Progenitor cell of endocrine pancreas (in vitro differentiated cells): Measurements from ENCODE around the gene FAM110A. TPM values are rescaled to one million over a fixed set of nuclear protein-coding genes. Genes with fewer than 3 reads are reported as not detected.
A peak's percentile ranks its signal among the peaks of the same experiment; 100 is the strongest.

Experiments
- DNase-seq: peaks from one replicate; pipeline ENCODE4 v3.0.0; 2021; ENCODE audit warnings: low spot score; ENCODE audit not compliant: unreplicated experiment
- H3K27ac Mint-ChIP-seq: 2 replicates; pipeline ENCODE4 v1.8.0; 2021; ENCODE audit warnings: mild to moderate bottlenecking, moderate library complexity, mixed read lengths
- H3K27me3 Mint-ChIP-seq: 2 replicates; pipeline ENCODE4 v1.8.0; 2021; ENCODE audit warnings: mixed read lengths
- H3K36me3 Mint-ChIP-seq: 2 replicates; pipeline ENCODE4 v1.8.0; 2022; ENCODE audit warnings: mixed read lengths; ENCODE audit not compliant: insufficient read depth
- H3K4me1 Mint-ChIP-seq: 2 replicates; pipeline ENCODE4 v1.8.0; 2021; ENCODE audit warnings: low read depth, mixed read lengths
- H3K4me3 Mint-ChIP-seq: 2 replicates; pipeline ENCODE4 v1.8.0; 2021; ENCODE audit warnings: low read depth, mild to moderate bottlenecking, moderate library complexity, mixed read lengths
- H3K9me3 Mint-ChIP-seq: 2 replicates; pipeline ENCODE4 v1.8.0; 2021; ENCODE audit warnings: low read depth, mixed read lengths
- total RNA-seq: library from RNA; stranded (reverse); gene quantifications from 2 replicates; pipeline ENCODE4 v1.2.1, GENCODE V29; 2021
- TF ChIP-seq, protein P1 (sequence below): fragments of 200-600 bp; sonication (generic); IDR thresholded peaks from one replicate; pipeline ENCODE4 v1.5.0; 2021; ENCODE audit warnings: antibody characterized with exemption, mild to moderate bottlenecking; ENCODE audit not compliant: unreplicated experiment

The FAM110A gene
- total RNA-seq, 1 donor from 2014 or later, result 17.4 TPM

DNA sequence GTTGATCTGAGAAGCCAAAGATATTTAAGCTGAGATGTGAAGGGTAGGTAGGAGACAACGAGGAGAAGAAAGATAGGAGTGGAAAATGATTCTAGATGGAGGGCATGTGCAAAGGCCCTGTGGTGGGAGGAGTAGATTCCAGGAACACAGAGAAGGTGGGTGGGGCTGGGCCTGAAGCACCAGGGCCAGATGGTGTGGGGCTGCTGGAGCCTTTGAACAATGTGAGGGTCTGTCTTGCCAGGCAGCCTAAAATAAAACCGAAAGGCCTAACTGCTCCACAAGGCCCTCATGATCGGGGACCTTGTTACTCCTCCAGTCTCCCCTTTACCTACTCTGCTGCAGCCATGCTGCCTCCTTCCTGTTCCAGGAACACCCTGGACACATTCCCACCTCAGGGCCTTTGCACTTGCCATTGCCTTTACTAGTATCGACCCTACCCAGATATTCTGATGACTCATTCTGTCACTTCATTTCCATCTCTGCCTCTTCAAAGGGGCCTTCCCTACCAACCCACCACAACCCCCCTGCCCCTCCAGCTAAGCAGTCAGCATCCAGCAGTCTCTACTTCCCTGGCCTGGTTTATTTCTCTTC lies 20.0 kb downstream of the FAM110A start:
- H3K4me1 Mint-ChIP-seq, result no peaks in the 10 kb centered on the region
- no peaks in the 10 kb centered on the region for H3K9me3 Mint-ChIP-seq
- H3K4me3 Mint-ChIP-seq, result no peak overlapping the region
- no peak overlapping the region for H3K27ac Mint-ChIP-seq
- DNase-seq, result no peak
- TF ChIP-seq, protein P1, sequence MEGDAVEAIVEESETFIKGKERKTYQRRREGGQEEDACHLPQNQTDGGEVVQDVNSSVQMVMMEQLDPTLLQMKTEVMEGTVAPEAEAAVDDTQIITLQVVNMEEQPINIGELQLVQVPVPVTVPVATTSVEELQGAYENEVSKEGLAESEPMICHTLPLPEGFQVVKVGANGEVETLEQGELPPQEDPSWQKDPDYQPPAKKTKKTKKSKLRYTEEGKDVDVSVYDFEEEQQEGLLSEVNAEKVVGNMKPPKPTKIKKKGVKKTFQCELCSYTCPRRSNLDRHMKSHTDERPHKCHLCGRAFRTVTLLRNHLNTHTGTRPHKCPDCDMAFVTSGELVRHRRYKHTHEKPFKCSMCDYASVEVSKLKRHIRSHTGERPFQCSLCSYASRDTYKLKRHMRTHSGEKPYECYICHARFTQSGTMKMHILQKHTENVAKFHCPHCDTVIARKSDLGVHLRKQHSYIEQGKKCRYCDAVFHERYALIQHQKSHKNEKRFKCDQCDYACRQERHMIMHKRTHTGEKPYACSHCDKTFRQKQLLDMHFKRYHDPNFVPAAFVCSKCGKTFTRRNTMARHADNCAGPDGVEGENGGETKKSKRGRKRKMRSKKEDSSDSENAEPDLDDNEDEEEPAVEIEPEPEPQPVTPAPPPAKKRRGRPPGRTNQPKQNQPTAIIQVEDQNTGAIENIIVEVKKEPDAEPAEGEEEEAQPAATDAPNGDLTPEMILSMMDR, result no peak
- H3K27me3 Mint-ChIP-seq, result no peaks in the 10 kb centered on the region
- H3K36me3 Mint-ChIP-seq, result peaks cover 1% of the 10 kb centered on the region

DNA sequence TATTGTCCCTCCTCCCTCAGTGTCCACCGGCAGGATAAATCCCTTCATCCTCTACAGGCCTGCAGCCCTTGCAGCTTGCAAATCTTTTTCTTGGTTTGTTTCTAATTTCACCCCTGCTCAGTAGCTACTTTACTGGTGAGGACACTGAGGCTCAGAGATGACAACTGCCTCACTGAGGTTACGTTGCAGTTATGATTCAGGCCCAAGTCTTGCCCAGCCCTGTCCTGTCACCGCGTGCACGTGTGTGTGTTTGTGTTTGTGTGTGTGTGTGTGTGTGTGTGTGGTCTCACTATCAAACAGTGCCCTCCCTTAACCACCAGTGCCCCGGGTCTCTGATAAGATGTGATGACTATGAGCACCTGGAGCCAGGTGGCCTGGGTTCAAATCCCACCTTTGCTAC lies 21.1 kb downstream of the FAM110A start:
- H3K4me3 Mint-ChIP-seq, result no peak overlapping the region
- TF ChIP-seq, protein P1, result no peak
- no peak for DNase-seq
- peaks cover 1% of the 10 kb centered on the region for H3K36me3 Mint-ChIP-seq
- no peaks in the 10 kb centered on the region for H3K27me3 Mint-ChIP-seq
- no peaks in the 10 kb centered on the region for H3K4me1 Mint-ChIP-seq
- peak overlapping the region; percentile 70 for H3K27ac Mint-ChIP-seq
- H3K9me3 Mint-ChIP-seq, result no peaks in the 10 kb centered on the region

DNA sequence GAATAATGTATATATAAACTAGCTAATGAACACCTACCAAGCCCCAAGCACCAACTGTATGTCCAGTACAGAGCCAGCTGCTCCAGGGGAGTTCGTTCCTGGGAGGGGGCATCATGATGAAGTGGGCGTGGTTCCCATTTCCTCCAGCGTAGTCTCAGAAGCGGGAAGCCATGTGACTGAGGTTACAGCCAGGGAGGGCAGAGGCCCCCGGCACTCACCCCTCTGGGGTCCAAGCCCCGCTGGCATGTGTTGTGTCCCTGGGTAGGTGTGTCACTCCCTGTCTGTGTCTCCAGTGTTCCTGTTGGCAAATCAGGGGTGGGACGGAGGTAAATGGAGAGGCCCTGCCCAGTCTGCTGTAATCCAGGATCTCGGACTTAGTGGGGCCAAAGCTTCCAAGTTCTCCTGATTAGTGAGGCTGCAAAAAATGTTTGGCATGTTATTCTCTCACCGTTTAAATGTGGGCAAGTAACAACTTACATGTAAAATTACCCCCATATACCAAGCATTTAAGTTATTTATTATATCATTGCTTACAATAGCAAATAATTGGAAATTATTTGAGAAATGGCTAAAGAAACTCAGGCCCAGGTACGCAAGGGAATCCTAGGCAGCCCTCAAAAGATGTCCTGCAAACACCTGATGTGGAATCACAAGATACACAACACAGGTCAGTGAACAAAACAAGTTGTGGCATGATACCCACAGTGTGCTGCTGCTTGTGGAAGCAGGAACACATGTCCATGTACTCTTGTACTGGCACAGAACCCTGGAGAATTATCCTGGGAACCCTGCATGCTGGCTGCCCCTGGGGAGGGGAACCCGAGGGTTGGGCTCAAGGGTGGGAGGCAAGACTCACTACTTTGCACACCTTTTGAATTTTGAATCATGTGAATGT lies 22.2 kb downstream of the FAM110A start:
- Mint-ChIP-seq H3K9me3 (no peaks in the 10 kb centered on the region), H3K4me3 (no peak overlapping the region), H3K36me3 (peaks cover 1% of the 10 kb centered on the region), H3K27me3 (no peaks in the 10 kb centered on the region), H3K27ac (no peak overlapping the region), H3K4me1 (no peaks in the 10 kb centered on the region)
- TF ChIP-seq, protein P1, result no peak
- no peak for DNase-seq

DNA sequence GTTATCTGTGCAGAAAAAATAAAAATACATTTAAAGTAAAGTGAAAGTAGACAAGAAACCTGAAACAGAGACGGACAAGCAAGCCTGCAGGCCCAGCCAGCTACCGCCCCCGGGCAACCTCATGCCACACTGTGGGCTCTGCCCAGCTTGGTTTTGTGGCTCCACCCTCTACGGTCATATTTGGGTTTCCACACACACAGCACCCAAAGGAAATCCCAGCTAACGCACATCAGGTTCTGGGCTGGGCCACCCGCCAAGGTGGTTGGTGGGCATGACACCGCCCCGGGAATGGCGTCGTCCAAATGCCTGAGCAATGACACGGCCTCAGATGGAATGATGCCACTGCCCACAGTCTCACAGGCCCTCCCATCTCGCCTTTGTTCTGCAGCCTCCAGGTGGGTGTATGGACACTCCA lies 22.9 kb downstream of the FAM110A start:
- DNase-seq, result no peak
- Mint-ChIP-seq H3K36me3 (no peaks in the 10 kb centered on the region), H3K4me1 (no peaks in the 10 kb centered on the region), H3K9me3 (no peaks in the 10 kb centered on the region), H3K27ac (no peak overlapping the region), H3K27me3 (no peaks in the 10 kb centered on the region), H3K4me3 (no peak overlapping the region)
- TF ChIP-seq, protein P1, result no peak

DNA sequence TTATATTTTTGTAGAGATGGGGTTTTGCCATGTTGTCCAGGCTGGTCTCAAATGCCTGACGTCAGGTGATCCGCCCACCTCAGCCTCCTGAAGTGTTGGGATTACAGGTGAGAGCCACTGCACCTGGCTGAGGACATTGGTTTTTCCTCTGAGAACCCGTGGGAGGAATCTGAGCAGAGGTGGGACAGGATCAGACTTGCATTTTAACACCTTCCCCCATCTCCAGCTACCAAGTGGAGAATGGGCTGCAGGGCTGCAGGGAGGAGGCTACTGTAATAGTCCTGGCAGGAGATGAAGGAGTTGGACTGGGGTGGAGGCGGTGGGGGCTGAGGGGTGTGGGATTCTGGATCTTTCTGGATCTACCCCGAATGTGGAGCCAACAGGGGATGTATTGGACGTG lies 24.5 kb downstream of the FAM110A start:
- DNase-seq, result no peak
- H3K27ac Mint-ChIP-seq, result no peak overlapping the region
- TF ChIP-seq, protein P1, result no peak
- H3K4me1 Mint-ChIP-seq, result no peaks in the 10 kb centered on the region
- H3K27me3 Mint-ChIP-seq, result no peaks in the 10 kb centered on the region
- no peaks in the 10 kb centered on the region for H3K36me3 Mint-ChIP-seq
- no peak overlapping the region for H3K4me3 Mint-ChIP-seq
- H3K9me3 Mint-ChIP-seq, result no peaks in the 10 kb centered on the region
